A549 (cell line): ENCODE data around the gene THADA. TPM values are rescaled to one million over a fixed set of nuclear protein-coding genes. Genes with fewer than 3 reads are reported as not detected.

ENCODE experiments used
- ATOH8 ChIP-seq: fragments of 250-450 bp; sonication (Bioruptor Pico); IDR thresholded peaks from 2 replicates; pipeline ENCODE4 v1.5.0; 2020; ENCODE audit warnings: low read depth, mild to moderate bottlenecking, moderate library complexity
- BCL3 ChIP-seq: fragments of >200 bp; sonication (Bioruptor Twin); formaldehyde crosslinking; IDR thresholded peaks from 3 replicates; pipeline ENCODE4 v1.6.1; 2016
- BHLHE40 ChIP-seq: IDR thresholded peaks from 2 replicates; pipeline ENCODE4 v1.6.1; 2012; ENCODE audit warnings: low read depth, low read length, inconsistent platforms
- CBX2 ChIP-seq: fragments of 200-600 bp; sonication (generic); IDR thresholded peaks from 2 replicates; pipeline ENCODE4 v1.6.1; 2016; ENCODE audit warnings: low read depth, mild to moderate bottlenecking, borderline replicate concordance
- CBX8 ChIP-seq: fragments of 200-600 bp; sonication (generic); IDR thresholded peaks from 2 replicates; pipeline ENCODE4 v1.6.1; 2016
- CEBPB ChIP-seq, 2 experiments: fragments of >200 bp in 1 of 2; sonication (Bioruptor Twin) in 1 of 2; formaldehyde crosslinking in 1 of 2; IDR thresholded peaks; 2 replicates each; pipeline ENCODE4 v1.6.1; 2012 to 2016
- CHD2 ChIP-seq: fragments of 150-350 bp; IDR thresholded peaks from 2 replicates; pipeline ENCODE4 v1.6.1; 2014; ENCODE audit warnings: low read length; ENCODE audit not compliant: partially characterized antibody
- CHD4 ChIP-seq: fragments of 200-600 bp; sonication (generic); IDR thresholded peaks from 2 replicates; pipeline ENCODE4 v1.6.1; 2016; ENCODE audit warnings: antibody characterized with exemption, mild to moderate bottlenecking, borderline replicate concordance
- CTCF ChIP-seq: fragments of >200 bp; sonication (Bioruptor Twin); formaldehyde crosslinking; IDR thresholded peaks from 3 replicates; pipeline ENCODE4 v1.5.1; 2016
- E2F6 ChIP-seq: IDR thresholded peaks from 2 replicates; pipeline ENCODE4 v1.6.1; 2012; ENCODE audit warnings: low read depth, borderline replicate concordance
- EHMT2 ChIP-seq: fragments of 200-600 bp; sonication (generic); IDR thresholded peaks from 2 replicates; pipeline ENCODE4 v1.6.1; 2016; ENCODE audit warnings: antibody characterized with exemption, low read depth, mild to moderate bottlenecking, moderate library complexity
- ELK1 ChIP-seq: fragments of 150-350 bp; IDR thresholded peaks from 2 replicates; pipeline ENCODE4 v1.6.1; 2014; ENCODE audit warnings: low read depth, mild to moderate bottlenecking, low read length
- ESRRA ChIP-seq: fragments of 150-350 bp; IDR thresholded peaks from 2 replicates; pipeline ENCODE4 v1.6.1; 2014; ENCODE audit warnings: mild to moderate bottlenecking, low read length, borderline replicate concordance
- FOSB ChIP-seq: fragments of 250-450 bp; sonication (Bioruptor Pico); IDR thresholded peaks from 2 replicates; pipeline ENCODE4 v1.5.0; 2020; ENCODE audit warnings: mild to moderate bottlenecking, moderate library complexity
- FOSL2 ChIP-seq, 2 experiments: fragments of 450-650 bp in 1 of 2; fragments of >200 bp in 1 of 2; sonication (Bioruptor Twin) in 1 of 2; formaldehyde crosslinking; IDR thresholded peaks; 2 replicates each; pipeline versions ENCODE4 v1.5.0 to v1.6.1; 2016 to 2020; ENCODE audit warnings: mild to moderate bottlenecking in 1 of 2, moderate library complexity in 1 of 2
- HDAC2 ChIP-seq: fragments of 200-600 bp; sonication (generic); IDR thresholded peaks from 2 replicates; pipeline ENCODE4 v1.6.1; 2016
- HES2 ChIP-seq: fragments of >200 bp; sonication (Bioruptor Twin); formaldehyde crosslinking; IDR thresholded peaks from 2 replicates; pipeline ENCODE4 v1.6.1; 2016
- HEYL ChIP-seq: fragments of 250-450 bp; sonication (Bioruptor Pico); IDR thresholded peaks from 2 replicates; pipeline ENCODE4 v1.8.0; 2021; ENCODE audit warnings: mild to moderate bottlenecking, moderate library complexity
- HOXB13 ChIP-seq: fragments of 250-450 bp; sonication (Bioruptor Pico); IDR thresholded peaks from 2 replicates; pipeline ENCODE4 v1.5.0; 2020; ENCODE audit warnings: low read depth, mild to moderate bottlenecking, moderate library complexity
- HOXB5 ChIP-seq: fragments of 250-450 bp; sonication (Bioruptor Pico); IDR thresholded peaks from 2 replicates; pipeline ENCODE4 v1.5.0; 2020; ENCODE audit warnings: mild to moderate bottlenecking, moderate library complexity
- JUNB ChIP-seq: fragments of >200 bp; sonication (Bioruptor Twin); formaldehyde crosslinking; IDR thresholded peaks from 2 replicates; pipeline ENCODE4 v1.6.1; 2016
- MAFK ChIP-seq: fragments of 450-650 bp; IDR thresholded peaks from 2 replicates; pipeline ENCODE4 v1.6.1; 2014; ENCODE audit not compliant: partially characterized antibody
- MAX ChIP-seq: IDR thresholded peaks from 2 replicates; pipeline ENCODE4 v1.6.1; 2012
- MAZ ChIP-seq: fragments of 150-350 bp; IDR thresholded peaks from 2 replicates; pipeline ENCODE4 v1.6.1; 2014; ENCODE audit warnings: antibody characterized with exemption, low read depth, low read length, borderline replicate concordance
- NR3C1 ChIP-seq: fragments of >200 bp; sonication (Bioruptor Twin); formaldehyde crosslinking; IDR thresholded peaks from 3 replicates; pipeline ENCODE4 v1.6.1; 2017
- PBX3 ChIP-seq: IDR thresholded peaks from 2 replicates; pipeline ENCODE4 v1.6.1; 2012
- PHF8 ChIP-seq: fragments of 200-600 bp; sonication (generic); IDR thresholded peaks from 2 replicates; pipeline ENCODE4 v1.6.1; 2016; ENCODE audit warnings: low read depth, mild to moderate bottlenecking, antibody characterized with exemption, moderate library complexity, borderline replicate concordance
- POLR2A ChIP-seq: IDR thresholded peaks from 2 replicates; pipeline ENCODE4 v1.6.1; 2012; ENCODE audit warnings: mild to moderate bottlenecking, low read length
- POLR2AphosphoS2 ChIP-seq: conservative IDR thresholded peaks from 2 replicates; pipeline ENCODE4 v1.6.1; 2012; ENCODE audit warnings: low read length, improper control_type of control experiment, inconsistent platforms
- RAD21 ChIP-seq, 2 experiments: fragments of >200 bp in 1 of 2; sonication (Bioruptor Twin) in 1 of 2; formaldehyde crosslinking in 1 of 2; IDR thresholded peaks in 1 of 2; conservative IDR thresholded peaks in 1 of 2; 2 replicates in 1 of 2; 3 replicates in 1 of 2; pipeline ENCODE4 v1.6.1; 2012 to 2018; ENCODE audit warnings: inconsistent platforms in 1 of 2
- RCOR1 ChIP-seq: fragments of 150-350 bp; IDR thresholded peaks from 2 replicates; pipeline ENCODE4 v1.6.1; 2014; ENCODE audit warnings: antibody characterized with exemption, low read length, low read depth
- USF2 ChIP-seq: fragments of 450-650 bp; IDR thresholded peaks from 2 replicates; pipeline ENCODE4 v1.6.1; 2014; ENCODE audit warnings: antibody characterized with exemption
- ZC3H11A ChIP-seq: fragments of 450-650 bp; IDR thresholded peaks from 2 replicates; pipeline ENCODE4 v1.6.1; 2014; ENCODE audit warnings: antibody characterized with exemption, mild to moderate bottlenecking
- ZFP36 ChIP-seq: fragments of 450-650 bp; IDR thresholded peaks from 2 replicates; pipeline ENCODE4 v1.6.1; 2014; ENCODE audit warnings: borderline replicate concordance; ENCODE audit not compliant: partially characterized antibody
- ZNF302 ChIP-seq: fragments of 250-450 bp; sonication (Bioruptor Pico); IDR thresholded peaks from 2 replicates; pipeline ENCODE4 v1.9.0; 2021; ENCODE audit warnings: inconsistent platforms, mild to moderate bottlenecking, moderate library complexity
- ZSCAN20 ChIP-seq: fragments of 250-450 bp; sonication (Bioruptor Pico); IDR thresholded peaks from 2 replicates; pipeline ENCODE4 v1.8.0; 2022; ENCODE audit warnings: mild to moderate bottlenecking, moderate library complexity
- polyA plus RNA-seq, 4 experiments: library from polyadenylated mRNA; depleted of rRNA in 3 of 4; stranded (reverse); fragments of >200 nt; fragmentation: RNase III in 1 of 4; extraction: RNeasy Plus Mini Kit Qiagen cat#74134 plus additional on column Dnase treatment in 1 of 4; gene quantifications; 2 replicates in 3 of 4; 3 replicates in 1 of 4; pipeline ENCODE4 v1.2.3, GENCODE V29; 2011 to 2017

THADA gene
- polyA plus RNA-seq, 2 of the 4 experiments (the other 2 are of a cell fraction), result 21.8 to 37.9 TPM

GRCh38 chr2:43478412-43479086 lies 117.3 kb downstream of the THADA start (continued):
- TF ChIP-seq ZNF302 (CRISPR knock-in tag), result no peak
- TF ChIP-seq PBX3, result no peak
- TF ChIP-seq MAX, result no peak
- no peak for TF ChIP-seq ZSCAN20 (CRISPR knock-in tag)
- TF ChIP-seq BCL3, result no peak
- TF ChIP-seq EHMT2, result no peak
- no peak for TF ChIP-seq FOSB (CRISPR knock-in tag)
- TF ChIP-seq POLR2AphosphoS2, result no peak
- no peak for TF ChIP-seq HDAC2
- TF ChIP-seq HES2, result no peak
- TF ChIP-seq MAZ, result no peak
- no peak for TF ChIP-seq RCOR1
- no peak for TF ChIP-seq CTCF
- TF ChIP-seq ATOH8, result no peak
- TF ChIP-seq CBX2, result no peak
- no peak for TF ChIP-seq CHD2
- TF ChIP-seq NR3C1, result no peak
- TF ChIP-seq JUNB, result peak; percentile 87
- no peak for TF ChIP-seq HOXB5
- no peak for TF ChIP-seq POLR2A
- 0 out of 2 replicates have a peak, but pooled peaks have one; percentile 38 for TF ChIP-seq FOSL2 (IDR thresholded peaks at IDR 0.05)
- peak; percentile 77 for TF ChIP-seq FOSL2 (CRISPR knock-in tag; IDR thresholded peaks at IDR 0.05)
- no peak for TF ChIP-seq PHF8
- TF ChIP-seq HEYL, result no peak
- TF ChIP-seq E2F6, result no peak
- TF ChIP-seq ELK1, result no peak
- TF ChIP-seq BHLHE40, result no peak
- TF ChIP-seq CHD4, result no peak
- TF ChIP-seq HOXB13, result no peak
- no peak for TF ChIP-seq ESRRA
- no peak for TF ChIP-seq ZFP36
- no peak for TF ChIP-seq MAFK
- no peak for TF ChIP-seq ZC3H11A
- peak in 1 of 2 experiments; percentile 47; a peak in 3 of 5 replicates for TF ChIP-seq RAD21 (conservative IDR thresholded peaks at IDR 0.05 in 1 of 2, IDR thresholded peaks at IDR 0.05 in 1 of 2)
- TF ChIP-seq USF2, result no peak
- no peak for TF ChIP-seq CBX8
- TF ChIP-seq CEBPB (IDR thresholded peaks at IDR 0.05), result peak; percentile 32 to 73; a peak in 3 of 4 replicates
